ENCODE data around the gene PCNX2. TPM values are rescaled to one million over a fixed set of nuclear protein-coding genes. Genes with fewer than 3 reads are reported as not detected.

The PCNX2 gene
- total RNA-seq (2014; rRNA removed; shearing (Covaris generic); ENCODE audit: low replicate concordance): 4.4 and 12.2 TPM in 2 replicates

GRCh38 chr1:233295237-233295974, at the start of gene PCNX2:
TSS of gene PCNX2 (minus strand) at chr1:233295725. CDS start at chr1:233295478, 247 bp downstream.
- DNase-seq (ENCODE audit: low read depth): peak; percentile 57
- in situ Hi-C loops (cut with HindIII; ENCODE audit: low pct_unique_long_range_greater_than_20kb, low sequenced_read_pairs): no loop called here

- in situ Hi-C loops (cut with HindIII; ENCODE audit: low pct_unique_long_range_greater_than_20kb, low sequenced_read_pairs): no loop called here
- DNase-seq (ENCODE audit: low read depth): peak; percentile 28
These were observed 47.7 kb upstream of the PCNX2 start for GRCh38 chr1:233343262-233343661.

- in situ Hi-C loops (cut with HindIII; ENCODE audit: low pct_unique_long_range_greater_than_20kb, low sequenced_read_pairs): no loop called here
- DNase-seq (ENCODE audit: low read depth): no peak
These were observed 46.6 kb upstream of the PCNX2 start for GRCh38 chr1:233342086-233342485.

- in situ Hi-C loops (cut with HindIII; ENCODE audit: low pct_unique_long_range_greater_than_20kb, low sequenced_read_pairs): no loop called here
- DNase-seq (ENCODE audit: low read depth): no peak
These were observed 45.5 kb upstream of the PCNX2 start for GRCh38 chr1:233340966-233341516.

- in situ Hi-C loops (cut with HindIII; ENCODE audit: low pct_unique_long_range_greater_than_20kb, low sequenced_read_pairs): no loop called here
- no peak for DNase-seq (ENCODE audit: low read depth)
These were observed 44.6 kb upstream of the PCNX2 start for GRCh38 chr1:233340031-233340555.

GRCh38 chr1:233338102-233338501, 42.6 kb upstream of the PCNX2 start:
- in situ Hi-C loops (cut with HindIII; ENCODE audit: low pct_unique_long_range_greater_than_20kb, low sequenced_read_pairs): no loop called here
- DNase-seq (ENCODE audit: low read depth): no peak

- DNase-seq (ENCODE audit: low read depth): no peak
- in situ Hi-C loops (cut with HindIII; ENCODE audit: low pct_unique_long_range_greater_than_20kb, low sequenced_read_pairs): no loop called here
These were observed 42.0 kb upstream of the PCNX2 start for GRCh38 chr1:233337505-233337904.

GRCh38 chr1:233336554-233337456, 41.3 kb upstream of the PCNX2 start:
- in situ Hi-C loops (cut with HindIII; ENCODE audit: low pct_unique_long_range_greater_than_20kb, low sequenced_read_pairs): no loop called here
- no peak for DNase-seq (ENCODE audit: low read depth)

- DNase-seq (ENCODE audit: low read depth): no peak
- in situ Hi-C loops (cut with HindIII; ENCODE audit: low pct_unique_long_range_greater_than_20kb, low sequenced_read_pairs): no loop called here
These were observed 38.6 kb upstream of the PCNX2 start for GRCh38 chr1:233334092-233334491.

GRCh38 chr1:233333086-233333485, 37.6 kb upstream of the PCNX2 start:
- in situ Hi-C loops (cut with HindIII; ENCODE audit: low pct_unique_long_range_greater_than_20kb, low sequenced_read_pairs): no loop called here
- DNase-seq (ENCODE audit: low read depth): no peak

- in situ Hi-C loops (cut with HindIII; ENCODE audit: low pct_unique_long_range_greater_than_20kb, low sequenced_read_pairs): no loop called here
These were observed 36.4 kb upstream of the PCNX2 start for GRCh38 chr1:233331676-233332519.

GRCh38 chr1:233328142-233328921, 32.8 kb upstream of the PCNX2 start:
- peak; percentile 56 for DNase-seq (ENCODE audit: low read depth)
- in situ Hi-C loops (cut with HindIII; ENCODE audit: low pct_unique_long_range_greater_than_20kb, low sequenced_read_pairs): no loop called here

More at GRCh38 chr1:233331676-233332519, 36.4 kb upstream of the PCNX2 start:
- DNase-seq (ENCODE audit: low read depth): no peak

GRCh38 chr1:233327651-233328141, 32.2 kb upstream of the PCNX2 start, which contains the start of gene MAP3K21:
TSS of gene MAP3K21 (plus strand) at chr1:233327724. CDS start at chr1:233328029, 305 bp downstream.
- in situ Hi-C loops (cut with HindIII; ENCODE audit: low pct_unique_long_range_greater_than_20kb, low sequenced_read_pairs): no loop called here
- DNase-seq (ENCODE audit: low read depth): peak; percentile 69

- in situ Hi-C loops (cut with HindIII; ENCODE audit: low pct_unique_long_range_greater_than_20kb, low sequenced_read_pairs): no loop called here
- peak; percentile 78 for DNase-seq (ENCODE audit: low read depth)
These were observed 31.5 kb upstream of the PCNX2 start for GRCh38 chr1:233326811-233327650.

- in situ Hi-C loops (cut with HindIII; ENCODE audit: low pct_unique_long_range_greater_than_20kb, low sequenced_read_pairs): no loop called here
- DNase-seq (ENCODE audit: low read depth): no peak
These were observed 30.8 kb upstream of the PCNX2 start for GRCh38 chr1:233326319-233326718.

- DNase-seq (ENCODE audit: low read depth): no peak
- in situ Hi-C loops (cut with HindIII; ENCODE audit: low pct_unique_long_range_greater_than_20kb, low sequenced_read_pairs): no loop called here
These were observed 28.2 kb upstream of the PCNX2 start for GRCh38 chr1:233323718-233324117.

All from Caki2 (cell line).